Osteoblast (primary cell): ENCODE data around the gene MYCL. TPM values are rescaled to one million over a fixed set of nuclear protein-coding genes. Genes with fewer than 3 reads are reported as not detected.
A peak's percentile ranks its signal among the peaks of the same experiment; 100 is the strongest.

Experiments
- DNase-seq: peaks from one replicate; pipeline ENCODE4 v3.0.0; 2011; ENCODE audit warnings: low spot score, mixed read lengths; ENCODE audit not compliant: insufficient read length; ENCODE audit errors: missing footprints
- H2AFZ ChIP-seq: 2 replicates; pipeline ENCODE4 v1.6.0; 2011; ENCODE audit warnings: mild to moderate bottlenecking, low read length
- H3K27ac ChIP-seq: 2 replicates; pipeline ENCODE4 v1.5.1; 2011; ENCODE audit warnings: mild to moderate bottlenecking, low read depth, low read length, moderate library complexity
- H3K27me3 ChIP-seq: 2 replicates; pipeline ENCODE4 v1.6.0; 2012; ENCODE audit warnings: mild to moderate bottlenecking, control low read depth, inconsistent platforms, low read length, moderate library complexity; ENCODE audit not compliant: insufficient read depth
- H3K36me3 ChIP-seq: 2 replicates; pipeline ENCODE4 v1.5.1; 2011; ENCODE audit warnings: mild to moderate bottlenecking, low read length, control low read depth, moderate library complexity; ENCODE audit not compliant: insufficient read depth
- H3K4me1 ChIP-seq: 2 replicates; pipeline ENCODE4 v1.5.1; 2011; ENCODE audit warnings: mild to moderate bottlenecking, low read length, control low read depth, moderate library complexity; ENCODE audit not compliant: insufficient read depth
- H3K4me2 ChIP-seq: 2 replicates; pipeline ENCODE4 v1.6.0; 2011; ENCODE audit warnings: mild to moderate bottlenecking, low read length; ENCODE audit not compliant: insufficient read depth
- H3K4me3 ChIP-seq: fragments of 200-600 bp; sonication (generic); 3 replicates; pipeline ENCODE4 v1.5.1; 2012; ENCODE audit warnings: mild to moderate bottlenecking, low read length, inconsistent platforms; ENCODE audit not compliant: insufficient read depth
- H3K79me2 ChIP-seq: 2 replicates; pipeline ENCODE4 v1.6.0; 2012; ENCODE audit warnings: mild to moderate bottlenecking, low read length, control low read depth, inconsistent platforms; ENCODE audit not compliant: insufficient read depth
- H3K9me3 ChIP-seq: 2 replicates; pipeline ENCODE4 v1.5.1; 2011; ENCODE audit warnings: low read depth, low read length, control low read depth
- H4K20me1 ChIP-seq: 2 replicates; pipeline ENCODE4 v1.6.0; 2012; ENCODE audit warnings: mild to moderate bottlenecking, low read length, control low read depth; ENCODE audit not compliant: insufficient read depth
- total RNA-seq: library from RNA; depleted of rRNA; stranded (reverse); fragments of >200 nt; gene quantifications from 2 replicates; pipeline ENCODE4 v1.2.3, GENCODE V29; 2012
- TF ChIP-seq, protein P1 (sequence below): IDR thresholded peaks from 2 replicates; pipeline ENCODE4 v1.5.1; 2011; ENCODE audit warnings: mild to moderate bottlenecking, low read depth, low read length, moderate library complexity; ENCODE audit errors: extremely low read depth

Gene MYCL
- total RNA-seq, result 0.72 and 0.88 TPM in 2 replicates

DNA sequence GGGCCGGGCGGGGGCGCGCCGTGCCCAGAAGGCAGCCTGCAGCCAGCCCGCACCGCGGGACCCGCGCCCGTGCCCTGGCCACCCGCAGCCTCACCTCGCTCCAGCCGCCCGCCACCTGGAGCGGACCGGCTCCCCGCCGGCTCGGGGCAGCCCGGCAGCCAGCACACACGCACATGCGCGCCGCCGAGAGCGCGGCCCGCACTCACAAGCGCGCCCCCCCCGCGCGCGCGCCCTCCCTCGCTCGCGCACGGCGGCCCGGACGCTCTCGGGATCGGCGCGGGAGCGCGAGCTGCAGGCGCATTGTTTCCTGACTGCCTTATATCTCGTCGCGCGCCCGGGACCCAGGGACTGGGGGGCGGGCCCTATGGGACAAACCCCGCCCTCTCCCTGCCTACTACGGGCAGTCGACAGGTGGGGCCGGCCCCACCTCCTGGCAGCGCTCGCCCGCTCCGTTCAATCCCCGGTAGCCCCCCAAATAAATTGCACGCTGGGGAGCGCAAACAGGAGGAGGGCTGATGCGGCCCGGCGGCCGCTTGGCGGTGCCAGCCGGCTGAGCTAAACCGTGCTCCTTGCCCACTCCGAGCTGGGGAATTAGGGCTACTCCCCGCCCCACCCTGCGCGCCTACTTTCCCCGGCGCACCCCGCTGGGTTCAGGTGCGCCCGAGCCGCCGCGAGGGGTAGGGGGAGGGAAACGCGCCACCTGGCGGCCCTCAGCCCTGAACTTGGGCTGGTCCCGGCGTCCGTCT, at the start of gene MYCL:
MYCL (minus strand) TSS at position 204 of the 746 bp plus-strand sequence. CDS start 483 bp downstream, outside the sequence.
- peak within 1 kb of the TSS; percentile 73 for H3K4me3 ChIP-seq
- H3K27ac ChIP-seq, result no peak within 1 kb of the TSS
- H3K9me3 ChIP-seq, result no peaks in the 10 kb centered on the region
- peak within 1 kb of the TSS; percentile 75 for H2AFZ ChIP-seq
- H4K20me1 ChIP-seq, result no peaks in the 10 kb centered on the region
- H3K27me3 ChIP-seq, result peaks cover 29% of the 10 kb centered on the region
- peak; percentile 96 for DNase-seq
- no peaks in the 10 kb centered on the region for H3K79me2 ChIP-seq
- TF ChIP-seq, protein P1, sequence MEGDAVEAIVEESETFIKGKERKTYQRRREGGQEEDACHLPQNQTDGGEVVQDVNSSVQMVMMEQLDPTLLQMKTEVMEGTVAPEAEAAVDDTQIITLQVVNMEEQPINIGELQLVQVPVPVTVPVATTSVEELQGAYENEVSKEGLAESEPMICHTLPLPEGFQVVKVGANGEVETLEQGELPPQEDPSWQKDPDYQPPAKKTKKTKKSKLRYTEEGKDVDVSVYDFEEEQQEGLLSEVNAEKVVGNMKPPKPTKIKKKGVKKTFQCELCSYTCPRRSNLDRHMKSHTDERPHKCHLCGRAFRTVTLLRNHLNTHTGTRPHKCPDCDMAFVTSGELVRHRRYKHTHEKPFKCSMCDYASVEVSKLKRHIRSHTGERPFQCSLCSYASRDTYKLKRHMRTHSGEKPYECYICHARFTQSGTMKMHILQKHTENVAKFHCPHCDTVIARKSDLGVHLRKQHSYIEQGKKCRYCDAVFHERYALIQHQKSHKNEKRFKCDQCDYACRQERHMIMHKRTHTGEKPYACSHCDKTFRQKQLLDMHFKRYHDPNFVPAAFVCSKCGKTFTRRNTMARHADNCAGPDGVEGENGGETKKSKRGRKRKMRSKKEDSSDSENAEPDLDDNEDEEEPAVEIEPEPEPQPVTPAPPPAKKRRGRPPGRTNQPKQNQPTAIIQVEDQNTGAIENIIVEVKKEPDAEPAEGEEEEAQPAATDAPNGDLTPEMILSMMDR, result peak; percentile 47
- H3K36me3 ChIP-seq, result no peaks in the 10 kb centered on the region
- H3K4me1 ChIP-seq, result peaks cover 7% of the 10 kb centered on the region
- H3K4me2 ChIP-seq, result peak within 1 kb of the TSS; percentile 88

GRCh38 chr1:39949891-39950290, 48.2 kb upstream of the MYCL start:
- TF ChIP-seq, protein P1, result no peak
- H3K4me3 ChIP-seq, result no peak overlapping the region
- no peak overlapping the region for H2AFZ ChIP-seq
- H3K36me3 ChIP-seq, result no peaks in the 10 kb centered on the region
- H3K27ac ChIP-seq, result no peak overlapping the region
- no peaks in the 10 kb centered on the region for H3K9me3 ChIP-seq
- H3K27me3 ChIP-seq, result peaks cover 3% of the 10 kb centered on the region
- H3K79me2 ChIP-seq, result no peaks in the 10 kb centered on the region
- DNase-seq, result no peak
- no peaks in the 10 kb centered on the region for H4K20me1 ChIP-seq
- H3K4me1 ChIP-seq, result peaks cover 14% of the 10 kb centered on the region
- no peak overlapping the region for H3K4me2 ChIP-seq

- Histone ChIP-seq H3K4me3 (no peak overlapping the region), H3K4me1 (peaks cover 4% of the 10 kb centered on the region), H3K79me2 (no peaks in the 10 kb centered on the region), H3K27me3 (peaks cover 3% of the 10 kb centered on the region), H3K27ac (no peak overlapping the region), H3K36me3 (no peaks in the 10 kb centered on the region), H3K4me2 (no peak overlapping the region), H3K9me3 (no peaks in the 10 kb centered on the region), H2AFZ (no peak overlapping the region), H4K20me1 (no peaks in the 10 kb centered on the region)
- TF ChIP-seq, protein P1, result no peak
- no peak for DNase-seq
Observed at GRCh38 chr1:39947260-39947659, 45.5 kb upstream of the MYCL start.

GRCh38 chr1:39946216-39946615, 44.5 kb upstream of the MYCL start:
- DNase-seq, result no peak
- Histone ChIP-seq H3K9me3 (no peaks in the 10 kb centered on the region), H3K4me1 (no peaks in the 10 kb centered on the region), H3K36me3 (no peaks in the 10 kb centered on the region), H3K4me2 (no peak overlapping the region), H4K20me1 (no peaks in the 10 kb centered on the region), H3K27ac (no peak overlapping the region), H2AFZ (no peak overlapping the region), H3K79me2 (no peaks in the 10 kb centered on the region), H3K4me3 (no peak overlapping the region), H3K27me3 (peaks cover 3% of the 10 kb centered on the region)
- TF ChIP-seq, protein P1, result no peak
